ENCODE measurements around the gene CLEC19A.

DNA sequence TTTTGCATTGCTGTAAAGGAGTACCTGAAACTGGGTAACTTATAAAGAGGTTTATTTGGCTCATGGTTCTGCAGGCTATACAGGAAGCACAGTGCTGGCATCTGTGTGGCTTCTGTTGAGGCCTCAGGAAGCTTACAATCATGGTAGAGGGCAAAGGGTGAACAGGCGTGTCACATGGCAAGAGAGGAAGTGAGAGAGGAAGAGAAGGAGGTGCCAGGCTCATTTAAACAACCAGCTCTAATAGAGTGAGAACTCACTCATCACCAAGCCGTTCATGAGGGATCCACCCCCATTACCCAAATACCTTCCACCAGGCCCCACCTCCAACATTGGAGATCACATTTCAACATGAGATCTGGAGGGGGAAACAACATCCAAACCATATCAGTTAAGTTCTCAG lies 16.4 kb upstream of the CLEC19A start:
- TF ChIP-seq, protein P1, sequence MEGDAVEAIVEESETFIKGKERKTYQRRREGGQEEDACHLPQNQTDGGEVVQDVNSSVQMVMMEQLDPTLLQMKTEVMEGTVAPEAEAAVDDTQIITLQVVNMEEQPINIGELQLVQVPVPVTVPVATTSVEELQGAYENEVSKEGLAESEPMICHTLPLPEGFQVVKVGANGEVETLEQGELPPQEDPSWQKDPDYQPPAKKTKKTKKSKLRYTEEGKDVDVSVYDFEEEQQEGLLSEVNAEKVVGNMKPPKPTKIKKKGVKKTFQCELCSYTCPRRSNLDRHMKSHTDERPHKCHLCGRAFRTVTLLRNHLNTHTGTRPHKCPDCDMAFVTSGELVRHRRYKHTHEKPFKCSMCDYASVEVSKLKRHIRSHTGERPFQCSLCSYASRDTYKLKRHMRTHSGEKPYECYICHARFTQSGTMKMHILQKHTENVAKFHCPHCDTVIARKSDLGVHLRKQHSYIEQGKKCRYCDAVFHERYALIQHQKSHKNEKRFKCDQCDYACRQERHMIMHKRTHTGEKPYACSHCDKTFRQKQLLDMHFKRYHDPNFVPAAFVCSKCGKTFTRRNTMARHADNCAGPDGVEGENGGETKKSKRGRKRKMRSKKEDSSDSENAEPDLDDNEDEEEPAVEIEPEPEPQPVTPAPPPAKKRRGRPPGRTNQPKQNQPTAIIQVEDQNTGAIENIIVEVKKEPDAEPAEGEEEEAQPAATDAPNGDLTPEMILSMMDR (IDR thresholded peaks at IDR 0.05; ENCODE audit: low read depth, low read length), result no peak
- TF ChIP-seq POLR2A (IDR thresholded peaks at IDR 0.05; ENCODE audit: extremely low read depth, insufficient read length), result no peak
- TF ChIP-seq, protein P2, sequence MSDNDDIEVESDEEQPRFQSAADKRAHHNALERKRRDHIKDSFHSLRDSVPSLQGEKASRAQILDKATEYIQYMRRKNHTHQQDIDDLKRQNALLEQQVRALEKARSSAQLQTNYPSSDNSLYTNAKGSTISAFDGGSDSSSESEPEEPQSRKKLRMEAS (IDR thresholded peaks at IDR 0.05; ENCODE audit: low read depth, low read length), result no peak

Measured in NB4 (cell line).